ENCODE measurements around the gene SPACA6. TPM values are rescaled to one million over a fixed set of nuclear protein-coding genes. Genes with fewer than 3 reads are reported as not detected.
A peak's percentile ranks its signal among the peaks of the same experiment; 100 is the strongest.

The SPACA6 gene
- total and polyA plus RNA-seq, 2 of the 8 experiments (the other 6 are each of a cell fraction or from before 2014, with no cell fraction given), result 7.1 to 7.5 TPM

- Histone ChIP-seq H3K23me2 (ENCODE audit: low read depth, low read length) (no peaks in the 10 kb centered on the region; the same call in 1 of the 2 replicates), H3K27ac (ENCODE audit: low read depth, low read length) (no peak overlapping the region), H3K27me3 (replicated peaks in 1 of 4; ENCODE audit: control insufficient read depth in 3 of 4, extremely low read depth in 1 of 4, insufficient read depth in 3 of 4, low read length in 3 of 4) (peaks cover 0 to 2% (median 0%) of the 10 kb centered on the region in 4 experiments; a peak in 1 of 7 replicates), H3K14ac (ENCODE audit: insufficient read length) (no peak overlapping the region), H3K18ac (ENCODE audit: extremely low read depth, low read length) (no peak overlapping the region), H2AFZ (ENCODE audit: low read length) (no peak overlapping the region), H2BK20ac (ENCODE audit: low read length) (no peak overlapping the region), H3K79me1 (ENCODE audit: low read depth, low read length) (no peaks in the 10 kb centered on the region), H3K9ac (replicated peaks in 1 of 4; ENCODE audit: extremely low read depth in 1 of 4, low read depth in 3 of 4, low read length in 3 of 4) (no peak overlapping the region), H2AK5ac (ENCODE audit: low read depth, low read length) (no peak overlapping the region), H3K56ac (replicated peaks; ENCODE audit: insufficient read length, low read depth, low read length) (no peak overlapping the region), H4K91ac (replicated peaks; ENCODE audit: insufficient read length, low read length) (no peak overlapping the region), H2BK120ac (replicated peaks; ENCODE audit: low read depth, low read length) (no peak overlapping the region), H3K4ac (replicated peaks; ENCODE audit: insufficient read length, low read depth, low read length) (no peak overlapping the region), H3K4me1 (replicated peaks in 1 of 4; ENCODE audit: control insufficient read depth in 3 of 4, insufficient read depth in 4 of 4, low read length in 3 of 4) (no peaks in the 10 kb centered on the region), H4K5ac (ENCODE audit: insufficient read length, low read depth, low read length) (no peak overlapping the region), H4K8ac (ENCODE audit: extremely low read depth, insufficient read depth, low read length) (no peak overlapping the region), H4K20me1 (replicated peaks in 1 of 2; ENCODE audit: control insufficient read depth in 1 of 2, insufficient read depth in 2 of 2, low read length in 2 of 2) (no peaks in the 10 kb centered on the region), H3K23ac (ENCODE audit: insufficient read length) (no peak overlapping the region), H2BK5ac (ENCODE audit: low read depth, low read length) (no peak overlapping the region), H3K79me2 (ENCODE audit: control insufficient read depth in 1 of 2, insufficient read depth in 2 of 2, low read length in 2 of 2) (no peaks in the 10 kb centered on the region), H3K4me2 (ENCODE audit: insufficient read depth in 1 of 2, low read depth in 2 of 2, low read length in 2 of 2) (no peak overlapping the region), H3K36me3 (ENCODE audit: control insufficient read depth in 2 of 4, insufficient read depth in 4 of 4, low read length in 3 of 4) (no peaks in the 10 kb centered on the region), H2BK12ac (ENCODE audit: low read depth, low read length) (no peak overlapping the region), H3K9me3 (ENCODE audit: insufficient read depth in 2 of 2, low read depth in 1 of 2, low read length in 1 of 2) (0 out of 4 replicates have a peak, but pooled peaks cover 3 to 5% of the 10 kb centered on the region in 2 experiments), H2BK15ac (ENCODE audit: low read length) (no peak overlapping the region), H3K4me3 (ENCODE audit: extremely low read depth in 1 of 4, insufficient read depth in 2 of 4, low read depth in 3 of 4, low read length in 4 of 4) (no peak overlapping the region)
- ChIA-PET CTCF (ENCODE audit: partially characterized antibody) (interaction anchor here (1.2 kb wide), 1 partner anchor 113 kb away, joined by 3 read pairs; no protein-coding TSS in a partner anchor), POLR2A (ENCODE audit: partially characterized antibody) (no interaction called here)
- FAIRE-seq (no peak), DNase-seq (ENCODE audit: low read depth in 1 of 2, low spot score in 2 of 2) (no peak)
- 63% methylated on average over 3 of the region's 3 CpGs; no CpG with 5 or more reads in 1 of the 2 experiments for WGBS, 2 experiments (ENCODE audit: extremely low coverage in 1 of 2, insufficient coverage in 1 of 2, insufficient read length in 1 of 2, insufficient replicate concordance in 2 of 2, low coverage in 1 of 2, low lambda C conversion rate in 2 of 2, missing lambda C conversion rate in 1 of 2)
- no peak for TF ChIP-seq ATF3 (IDR thresholded peaks at IDR 0.05; ENCODE audit: insufficient read depth, low read depth, low read length)
- TF ChIP-seq TCF12 (IDR thresholded peaks at IDR 0.05; ENCODE audit: low read depth, low read length), result no peak
- TF ChIP-seq GABPA (IDR thresholded peaks at IDR 0.05; ENCODE audit: borderline replicate concordance, insufficient read depth, low read length), result no peak
- no peak for TF ChIP-seq BCL11A (IDR thresholded peaks at IDR 0.05; ENCODE audit: low read depth in 2 of 2, low read length in 2 of 2)
- TF ChIP-seq CTCF (IDR thresholded peaks at IDR 0.05; ENCODE audit: control extremely low read depth in 1 of 3, insufficient read depth in 1 of 3, low read depth in 1 of 3, low read length in 3 of 3), result peak in 1 of 3 experiments; percentile 9; a peak in 1 of 4 replicates
- no peak for TF ChIP-seq HDAC2 (IDR thresholded peaks at IDR 0.05; ENCODE audit: borderline replicate concordance in 1 of 2, low read depth in 2 of 2, low read length in 2 of 2)
- TF ChIP-seq POU5F1 (IDR thresholded peaks at IDR 0.05; ENCODE audit: low read depth, low read length), result no peak
Measured at GRCh38 chr19:51664997-51665396, 28.1 kb upstream of the SPACA6 start.
